Breast epithelium (tissue), 4 donors: ENCODE data around the gene REL. TPM values are rescaled to one million over a fixed set of nuclear protein-coding genes. Genes with fewer than 3 reads are reported as not detected.
A peak's percentile ranks its signal among the peaks of the same experiment; 100 is the strongest.

Source experiments
- DNase-seq, 2 donors: peaks; one replicate each; pipeline ENCODE4 v3.0.0-alpha.2; 2019; ENCODE audit warnings: low spot score in 2 of 2
- H3K27ac ChIP-seq, 2 donors: fragments of 200-600 bp; sonication (generic) in 1 of 2; one replicate each; pipeline ENCODE4 v1.5.1; 2016 to 2019; ENCODE audit warnings: mild to moderate bottlenecking in 1 of 2
- H3K27me3 ChIP-seq, 2 donors: fragments of 200-600 bp; sonication (generic) in 1 of 2; one replicate each; pipeline versions ENCODE4 v1.5.1 to v1.6.0; 2017 to 2019; ENCODE audit warnings: control low read depth in 1 of 2, mild to moderate bottlenecking in 1 of 2
- H3K36me3 ChIP-seq: fragments of 200-600 bp; one replicate; pipeline ENCODE4 v1.5.1; 2019
- H3K4me1 ChIP-seq, 2 donors: fragments of 200-600 bp; sonication (generic); one replicate each; pipeline ENCODE4 v1.5.1; 2016 to 2019; ENCODE audit warnings: control low read depth in 1 of 2
- H3K4me3 ChIP-seq, 3 donors: fragments of 200-600 bp; sonication (generic); 1 replicate in 2 of 3; 2 replicates in 1 of 3; pipeline ENCODE4 v1.5.1; 2016 to 2019; ENCODE audit warnings: mild to moderate bottlenecking in 3 of 3, moderate library complexity in 2 of 3
- H3K9me3 ChIP-seq, 2 donors: fragments of 200-600 bp; sonication (generic) in 1 of 2; one replicate each; pipeline ENCODE4 v1.5.1; 2016 to 2019; ENCODE audit warnings: control low read depth in 1 of 2
- CTCF ChIP-seq, 3 donors: fragments of 450-650 bp; IDR thresholded peaks; one replicate each; pipeline ENCODE4 v1.5.1; 2016 to 2017; ENCODE audit warnings: antibody characterized with exemption in 3 of 3, mild to moderate bottlenecking in 3 of 3, moderate library complexity in 3 of 3
- POLR2A ChIP-seq: fragments of 450-650 bp; IDR thresholded peaks from one replicate; pipeline ENCODE4 v1.6.1; 2016; ENCODE audit warnings: antibody characterized with exemption, mild to moderate bottlenecking, moderate library complexity
- POLR2AphosphoS5 ChIP-seq, 3 donors: sonication (generic); formaldehyde crosslinking; IDR thresholded peaks; one replicate each; pipeline ENCODE4 v1.6.1; 2017; ENCODE audit warnings: antibody characterized with exemption in 3 of 3
- intact Hi-C: fragments of 100-400 bp; cut with DNase I; formaldehyde crosslinking; loops from one replicate; pipeline ENCODE4 v1.15.1; 2023; ENCODE audit warnings: low total_unique reads
- total RNA-seq, 3 donors: library from RNA; depleted of rRNA; stranded (reverse); fragments of >200 nt; gene quantifications; one replicate each; pipeline ENCODE4 v1.1.0, GENCODE V29; 2016

REL gene
- total RNA-seq, 3 donors from 2014 or later: 17.0 to 49.0 (median 21.1) TPM

- Histone ChIP-seq H3K36me3 (no peaks in the 10 kb centered on the region), H3K27me3 (no peaks in the 10 kb centered on the region), H3K4me3 (no peak overlapping the region), H3K9me3 (no peaks in the 10 kb centered on the region), H3K27ac (no peak overlapping the region), H3K4me1 (no peaks in the 10 kb centered on the region)
- DNase-seq: no peak
- intact Hi-C loops: no loop called here
- no peak for TF ChIP-seq POLR2AphosphoS5 (IDR thresholded peaks at IDR 0.05)
- TF ChIP-seq CTCF (IDR thresholded peaks at IDR 0.05): no peak
- no peak for TF ChIP-seq POLR2A
These were observed 51.6 kb downstream of the REL start for GRCh38 chr2:60932954-60933353.

- DNase-seq: no peak
- TF ChIP-seq POLR2A (no peak), CTCF (IDR thresholded peaks at IDR 0.05) (no peak), POLR2AphosphoS5 (IDR thresholded peaks at IDR 0.05) (no peak)
- Histone ChIP-seq H3K9me3 (no peaks in the 10 kb centered on the region), H3K27ac (peak overlapping the region in 1 of 2 donors; percentile 9), H3K4me1 (no peaks in the 10 kb centered on the region), H3K36me3 (no peaks in the 10 kb centered on the region), H3K4me3 (no peak overlapping the region), H3K27me3 (no peaks in the 10 kb centered on the region)
- intact Hi-C loops: no loop called here
These were observed 52.9 kb downstream of the REL start for GRCh38 chr2:60934165-60934722.

- no peak overlapping the region for H3K4me3 ChIP-seq
- intact Hi-C loops: no loop called here
- H3K36me3 ChIP-seq: no peaks in the 10 kb centered on the region
- no peaks in the 10 kb centered on the region for H3K4me1 ChIP-seq
- no peak for DNase-seq
- TF ChIP-seq POLR2A (no peak), POLR2AphosphoS5 (IDR thresholded peaks at IDR 0.05) (no peak), CTCF (IDR thresholded peaks at IDR 0.05) (no peak)
- no peak overlapping the region for H3K27ac ChIP-seq
- H3K27me3 ChIP-seq: no peaks in the 10 kb centered on the region
- H3K9me3 ChIP-seq: no peaks in the 10 kb centered on the region
These were observed 55.4 kb downstream of the REL start for GRCh38 chr2:60936757-60937156.

GRCh38 chr2:60938301-60938700 lies 56.9 kb downstream of the REL start:
- intact Hi-C loops: no loop called here
- no peak for TF ChIP-seq POLR2A
- TF ChIP-seq CTCF (IDR thresholded peaks at IDR 0.05): no peak
- no peak for TF ChIP-seq POLR2AphosphoS5 (IDR thresholded peaks at IDR 0.05)
- no peaks in the 10 kb centered on the region for H3K9me3 ChIP-seq

GRCh38 chr2:60939622-60940021 lies 58.2 kb downstream of the REL start:
- no peak overlapping the region for H3K27ac ChIP-seq
- no peaks in the 10 kb centered on the region for H3K9me3 ChIP-seq
- no peak for DNase-seq
- no peaks in the 10 kb centered on the region for H3K36me3 ChIP-seq
- H3K4me1 ChIP-seq: no peaks in the 10 kb centered on the region
- H3K27me3 ChIP-seq: no peaks in the 10 kb centered on the region
- H3K4me3 ChIP-seq: no peak overlapping the region
- TF ChIP-seq POLR2A (no peak), POLR2AphosphoS5 (IDR thresholded peaks at IDR 0.05) (no peak), CTCF (IDR thresholded peaks at IDR 0.05) (no peak)
- intact Hi-C loops: no loop called here

More at GRCh38 chr2:60938301-60938700, 56.9 kb downstream of the REL start:
- Histone ChIP-seq H3K4me1 (no peaks in the 10 kb centered on the region), H3K4me3 (no peak overlapping the region), H3K27ac (no peak overlapping the region), H3K36me3 (no peaks in the 10 kb centered on the region), H3K27me3 (no peaks in the 10 kb centered on the region)
- no peak for DNase-seq
